Lung (tissue), 12 donors: Measurements from ENCODE around the gene INTS11. TPM values are rescaled to one million over a fixed set of nuclear protein-coding genes. Genes with fewer than 3 reads are reported as not detected.

Experiments
- ATAC-seq: fragments of 200-7000 bp; cut with Tn5 transposase; one replicate; pipeline ENCODE4 v1.9.1; 2020; ENCODE audit warnings: moderate number of reproducible peaks; ENCODE audit not compliant: insufficient read depth, low FRiP score
- DNase-seq, 3 donors: peaks; one replicate each; pipeline ENCODE4 v3.0.0-alpha.2; 2013 to 2017
- H3K27ac ChIP-seq, 2 donors: one replicate each; pipeline ENCODE4 v1.5.1; 2013; ENCODE audit warnings: mild to moderate bottlenecking in 2 of 2, moderate library complexity in 2 of 2, control low read depth in 1 of 2, inconsistent platforms in 1 of 2, low read depth in 1 of 2, low read length in 1 of 2
- H3K27me3 ChIP-seq, 3 donors: one replicate each; pipeline ENCODE4 v1.5.1; 2013; ENCODE audit warnings: low read length in 2 of 3; ENCODE audit not compliant: control insufficient read depth in 3 of 3, insufficient read depth in 3 of 3
- H3K36me3 ChIP-seq, 4 donors: one replicate each; pipeline ENCODE4 v1.5.1; 2013; ENCODE audit warnings: low read length in 4 of 4, mild to moderate bottlenecking in 1 of 4, moderate library complexity in 1 of 4; ENCODE audit not compliant: control insufficient read depth in 4 of 4, insufficient read depth in 4 of 4
- H3K4me1 ChIP-seq, 5 donors: one replicate each; pipeline ENCODE4 v1.5.1; 2013; ENCODE audit warnings: low read length in 5 of 5, mild to moderate bottlenecking in 2 of 5, moderate library complexity in 1 of 5; ENCODE audit not compliant: control insufficient read depth in 5 of 5, insufficient read depth in 5 of 5
- H3K4me3 ChIP-seq: one replicate; pipeline ENCODE4 v1.5.1; 2013; ENCODE audit warnings: mild to moderate bottlenecking, control low read depth, moderate library complexity
- H3K9ac ChIP-seq, 2 donors: one replicate each; pipeline ENCODE4 v1.5.1; 2013; ENCODE audit warnings: low read length in 2 of 2, control low read depth in 1 of 2; ENCODE audit not compliant: insufficient read depth in 1 of 2
- H3K9me3 ChIP-seq, 4 donors: one replicate each; pipeline ENCODE4 v1.5.1; 2013; ENCODE audit warnings: low read length in 3 of 4, mild to moderate bottlenecking in 1 of 4, moderate library complexity in 1 of 4; ENCODE audit not compliant: control insufficient read depth in 4 of 4, insufficient read depth in 3 of 4
- WGBS, 2 donors: extraction: QIAGEN DNeasy Blood & Tissue Kit; methylation state at CpG; one replicate each; pipeline ENCODE4 v1.1.7; 2013; 5-methylcytosine and 5-hydroxymethylcytosine counted together
- polyA plus RNA-seq, 2 donors: library from polyadenylated mRNA; stranded (reverse); fragments of 200-250 nt; gene quantifications; one replicate each; pipeline ENCODE4 v1.2.1, GENCODE V29; 2013
- total RNA-seq, 2 donors: library from RNA; depleted of rRNA in 1 of 2; stranded (reverse); fragments of >200 nt in 1 of 2; gene quantifications; one replicate each; pipeline ENCODE4 v1.2.1, GENCODE V29; 2014 to 2021
- TF ChIP-seq, protein P1 (sequence below): IDR thresholded peaks from 2 replicates; pipeline ENCODE4 v1.5.1; 2012; ENCODE audit warnings: mild to moderate bottlenecking; ENCODE audit errors: control extremely low read depth, extremely low read depth
- donor health status: control.
- donor health status: control.
- donor health status: Bipolar disorder and iron deficiency.
- donor health status: healthy.
- donor health status: DM: yes; HTN: yes; CAD: no.

INTS11 gene
- total and polyA plus RNA-seq, 4 donors, result 89.8 to 130 (median 96.7) TPM

DNA sequence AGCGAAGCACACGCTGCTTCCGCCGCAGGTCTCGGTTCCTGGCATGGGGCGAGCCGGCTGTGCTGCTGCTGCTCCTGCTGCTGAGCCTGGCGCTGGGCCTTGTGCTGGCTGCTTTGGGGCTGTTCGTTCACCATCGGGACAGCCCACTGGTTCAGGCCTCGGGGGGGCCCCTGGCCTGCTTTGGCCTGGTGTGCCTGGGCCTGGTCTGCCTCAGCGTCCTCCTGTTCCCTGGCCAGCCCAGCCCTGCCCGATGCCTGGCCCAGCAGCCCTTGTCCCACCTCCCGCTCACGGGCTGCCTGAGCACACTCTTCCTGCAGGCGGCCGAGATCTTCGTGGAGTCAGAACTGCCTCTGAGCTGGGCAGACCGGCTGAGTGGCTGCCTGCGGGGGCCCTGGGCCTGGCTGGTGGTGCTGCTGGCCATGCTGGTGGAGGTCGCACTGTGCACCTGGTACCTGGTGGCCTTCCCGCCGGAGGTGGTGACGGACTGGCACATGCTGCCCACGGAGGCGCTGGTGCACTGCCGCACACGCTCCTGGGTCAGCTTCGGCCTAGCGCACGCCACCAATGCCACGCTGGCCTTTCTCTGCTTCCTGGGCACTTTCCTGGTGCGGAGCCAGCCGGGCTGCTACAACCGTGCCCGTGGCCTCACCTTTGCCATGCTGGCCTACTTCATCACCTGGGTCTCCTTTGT, 9.2 kb upstream of the INTS11 start:
- TF ChIP-seq, protein P1, sequence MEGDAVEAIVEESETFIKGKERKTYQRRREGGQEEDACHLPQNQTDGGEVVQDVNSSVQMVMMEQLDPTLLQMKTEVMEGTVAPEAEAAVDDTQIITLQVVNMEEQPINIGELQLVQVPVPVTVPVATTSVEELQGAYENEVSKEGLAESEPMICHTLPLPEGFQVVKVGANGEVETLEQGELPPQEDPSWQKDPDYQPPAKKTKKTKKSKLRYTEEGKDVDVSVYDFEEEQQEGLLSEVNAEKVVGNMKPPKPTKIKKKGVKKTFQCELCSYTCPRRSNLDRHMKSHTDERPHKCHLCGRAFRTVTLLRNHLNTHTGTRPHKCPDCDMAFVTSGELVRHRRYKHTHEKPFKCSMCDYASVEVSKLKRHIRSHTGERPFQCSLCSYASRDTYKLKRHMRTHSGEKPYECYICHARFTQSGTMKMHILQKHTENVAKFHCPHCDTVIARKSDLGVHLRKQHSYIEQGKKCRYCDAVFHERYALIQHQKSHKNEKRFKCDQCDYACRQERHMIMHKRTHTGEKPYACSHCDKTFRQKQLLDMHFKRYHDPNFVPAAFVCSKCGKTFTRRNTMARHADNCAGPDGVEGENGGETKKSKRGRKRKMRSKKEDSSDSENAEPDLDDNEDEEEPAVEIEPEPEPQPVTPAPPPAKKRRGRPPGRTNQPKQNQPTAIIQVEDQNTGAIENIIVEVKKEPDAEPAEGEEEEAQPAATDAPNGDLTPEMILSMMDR, result no peak
- no peak for ATAC-seq
- peaks cover 0 to 34% (median 6%) of the 10 kb centered on the region in 4 donors for H3K36me3 ChIP-seq
- H3K9me3 ChIP-seq, result peaks cover 0 to 5% (median 0%) of the 10 kb centered on the region in 4 donors
- H3K9ac ChIP-seq, result no peak overlapping the region
- no peak for DNase-seq
- no peak overlapping the region for H3K27ac ChIP-seq
- peaks cover 0 to 2% (median 0%) of the 10 kb centered on the region in 5 donors for H3K4me1 ChIP-seq
- H3K27me3 ChIP-seq, result no peaks in the 10 kb centered on the region
- WGBS, 2 donors, result 88% methylated on average over 36 of the region's 36 CpGs
- H3K4me3 ChIP-seq, result no peak overlapping the region

DNA sequence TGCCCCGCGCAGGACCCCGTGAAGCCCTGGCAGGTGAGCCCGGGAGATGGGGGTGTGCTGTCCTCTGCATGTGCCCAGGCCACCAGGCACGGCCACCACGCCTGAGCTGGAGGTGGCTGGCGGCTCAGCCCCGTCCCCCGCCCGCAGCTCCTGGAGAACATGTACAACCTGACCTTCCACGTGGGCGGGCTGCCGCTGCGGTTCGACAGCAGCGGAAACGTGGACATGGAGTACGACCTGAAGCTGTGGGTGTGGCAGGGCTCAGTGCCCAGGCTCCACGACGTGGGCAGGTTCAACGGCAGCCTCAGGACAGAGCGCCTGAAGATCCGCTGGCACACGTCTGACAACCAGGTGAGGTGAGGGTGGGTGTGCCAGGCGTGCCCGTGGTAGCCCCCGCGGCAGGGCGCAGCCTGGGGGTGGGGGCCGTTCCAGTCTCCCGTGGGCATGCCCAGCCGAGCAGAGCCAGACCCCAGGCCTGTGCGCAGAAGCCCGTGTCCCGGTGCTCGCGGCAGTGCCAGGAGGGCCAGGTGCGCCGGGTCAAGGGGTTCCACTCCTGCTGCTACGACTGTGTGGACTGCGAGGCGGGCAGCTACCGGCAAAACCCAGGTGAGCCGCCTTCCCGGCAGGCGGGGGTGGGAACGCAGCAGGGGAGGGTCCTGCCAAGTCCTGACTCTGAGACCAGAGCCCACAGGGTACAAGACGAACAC, 8.5 kb upstream of the INTS11 start:
- no peak overlapping the region for H3K4me3 ChIP-seq
- no peak overlapping the region for H3K27ac ChIP-seq
- ATAC-seq (peak; percentile 23), DNase-seq (no peak)
- H3K27me3 ChIP-seq, result no peaks in the 10 kb centered on the region
- H3K36me3 ChIP-seq, result peaks cover 0 to 35% (median 3%) of the 10 kb centered on the region in 4 donors
- TF ChIP-seq, protein P1, result no peak
- H3K9me3 ChIP-seq, result peaks cover 0 to 5% (median 0%) of the 10 kb centered on the region in 4 donors
- 73 to 84% methylated on average over 48 of the region's 48 CpGs for WGBS, 2 donors
- H3K4me1 ChIP-seq, result peaks cover 0 to 2% (median 0%) of the 10 kb centered on the region in 5 donors
- no peak overlapping the region for H3K9ac ChIP-seq

DNA sequence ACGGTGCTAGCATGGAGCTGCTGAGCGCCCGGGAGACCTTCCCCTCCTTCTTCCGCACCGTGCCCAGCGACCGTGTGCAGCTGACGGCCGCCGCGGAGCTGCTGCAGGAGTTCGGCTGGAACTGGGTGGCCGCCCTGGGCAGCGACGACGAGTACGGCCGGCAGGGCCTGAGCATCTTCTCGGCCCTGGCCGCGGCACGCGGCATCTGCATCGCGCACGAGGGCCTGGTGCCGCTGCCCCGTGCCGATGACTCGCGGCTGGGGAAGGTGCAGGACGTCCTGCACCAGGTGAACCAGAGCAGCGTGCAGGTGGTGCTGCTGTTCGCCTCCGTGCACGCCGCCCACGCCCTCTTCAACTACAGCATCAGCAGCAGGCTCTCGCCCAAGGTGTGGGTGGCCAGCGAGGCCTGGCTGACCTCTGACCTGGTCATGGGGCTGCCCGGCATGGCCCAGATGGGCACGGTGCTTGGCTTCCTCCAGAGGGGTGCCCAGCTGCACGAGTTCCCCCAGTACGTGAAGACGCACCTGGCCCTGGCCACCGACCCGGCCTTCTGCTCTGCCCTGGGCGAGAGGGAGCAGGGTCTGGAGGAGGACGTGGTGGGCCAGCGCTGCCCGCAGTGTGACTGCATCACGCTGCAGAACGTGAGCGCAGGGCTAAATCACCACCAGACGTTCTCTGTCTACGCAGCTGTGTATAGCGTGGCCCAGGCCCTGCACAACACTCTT, 7.7 kb upstream of the INTS11 start:
- Histone ChIP-seq H3K9me3 (peaks cover 0 to 5% (median 0%) of the 10 kb centered on the region in 4 donors), H3K9ac (no peak overlapping the region), H3K4me3 (no peak overlapping the region), H3K27ac (no peak overlapping the region), H3K36me3 (peaks cover 0 to 36% (median 3%) of the 10 kb centered on the region in 4 donors), H3K4me1 (peaks cover 0 to 4% (median 0%) of the 10 kb centered on the region in 5 donors), H3K27me3 (no peaks in the 10 kb centered on the region)
- WGBS, 2 donors, result 84 to 89% methylated on average over 57 of the region's 57 CpGs
- DNase-seq (no peak), ATAC-seq (no peak)
- TF ChIP-seq, protein P1, result no peak
